Cardiac fibroblast (primary cell): Measurements from ENCODE around the gene PCGF3.

Source experiments
- DNase-seq, 2 donors: peaks; one replicate each; pipeline versions ENCODE4 v3.0.0 to v3.0.0-alpha.2; 2010; ENCODE audit warnings: low read depth in 2 of 2
- H3K4me3 ChIP-seq, 2 donors: replicated peaks in 1 of 2; 1 replicate in 1 of 2; 2 replicates in 1 of 2; pipeline ENCODE4 v1.5.1; 2011; ENCODE audit warnings: low read depth in 2 of 2, low read length in 2 of 2, mild to moderate bottlenecking in 2 of 2, moderate library complexity in 1 of 2
- CTCF ChIP-seq: IDR thresholded peaks from one replicate; pipeline ENCODE4 v1.5.1; 2011; ENCODE audit warnings: low read depth, mild to moderate bottlenecking, low read length, inconsistent platforms

Gene PCGF3

GRCh38 chr4:788636-789297 lies 83.1 kb downstream of the PCGF3 start:
- no peak for DNase-seq
- TF ChIP-seq CTCF = no peak
- no peak overlapping the region for H3K4me3 ChIP-seq

- H3K4me3 ChIP-seq = no peak overlapping the region
- no peak for DNase-seq
- TF ChIP-seq CTCF = no peak
These were observed 84.2 kb downstream of the PCGF3 start for GRCh38 chr4:789571-790465.

- DNase-seq = no peak
- no peak for TF ChIP-seq CTCF
- H3K4me3 ChIP-seq = no peak overlapping the region
These were observed 84.8 kb downstream of the PCGF3 start for GRCh38 chr4:790466-790820.

- H3K4me3 ChIP-seq = no peak overlapping the region
- TF ChIP-seq CTCF = no peak
- no peak for DNase-seq
These were observed 85.7 kb downstream of the PCGF3 start for GRCh38 chr4:791252-791897.

GRCh38 chr4:791898-792625 lies 86.4 kb downstream of the PCGF3 start:
- H3K4me3 ChIP-seq = no peak overlapping the region
- peak in 1 of 2 donors; percentile 31 for DNase-seq
- TF ChIP-seq CTCF = no peak

GRCh38 chr4:792626-793092 lies 87.0 kb downstream of the PCGF3 start:
- DNase-seq = no peak
- no peak overlapping the region for H3K4me3 ChIP-seq
- TF ChIP-seq CTCF = no peak
